BE2C (cell line): ENCODE measurements around the gene CASKIN1.

Source experiments
- DNase-seq: peaks from one replicate; pipeline ENCODE4 v3.0.0-alpha.2; 2020
- H3K27me3 ChIP-seq: fragments of 250-450 bp; sonication (Bioruptor Pico); 2 replicates; pipeline ENCODE4 v1.5.1; 2020; ENCODE audit warnings: mild to moderate bottlenecking
- H3K36me3 ChIP-seq: fragments of 250-450 bp; sonication (Bioruptor Pico); 2 replicates; pipeline ENCODE4 v1.5.1; 2020; ENCODE audit warnings: mild to moderate bottlenecking
- H3K4me1 ChIP-seq: fragments of 250-450 bp; sonication (Bioruptor Pico); 2 replicates; pipeline ENCODE4 v1.5.1; 2020
- H3K4me3 ChIP-seq: 2 replicates; pipeline ENCODE4 v1.5.1; 2011; ENCODE audit warnings: low read depth, low read length
- H3K9me3 ChIP-seq: fragments of 250-450 bp; sonication (Bioruptor Pico); 2 replicates; pipeline ENCODE4 v1.5.1; 2020
- TF ChIP-seq, protein P1 (sequence below): IDR thresholded peaks from 2 replicates; pipeline ENCODE4 v1.5.1; 2012; ENCODE audit warnings: mild to moderate bottlenecking, low read depth, low read length

CASKIN1 gene

DNA sequence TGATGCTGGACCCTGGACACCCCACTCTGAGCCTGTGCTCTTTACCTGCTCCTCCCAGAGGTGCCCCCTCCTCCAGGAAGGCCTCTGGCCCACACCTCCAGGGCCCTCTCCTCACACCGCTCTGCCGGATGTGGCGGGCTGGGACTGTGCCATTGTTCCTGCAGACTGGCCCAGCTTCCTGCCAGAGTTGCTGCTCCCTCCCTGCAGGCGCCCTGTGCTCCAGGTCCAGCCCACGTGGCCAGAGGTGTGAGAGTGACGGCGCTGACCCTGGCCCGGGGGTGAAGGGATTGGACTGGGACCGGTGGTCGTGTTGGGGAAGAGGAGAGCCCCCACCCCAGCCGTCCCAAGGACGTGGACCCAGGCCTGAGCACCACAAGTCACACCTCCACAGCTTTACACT, 32.7 kb upstream of the CASKIN1 start:
- H3K9me3 ChIP-seq = no peaks in the 10 kb centered on the region
- H3K4me3 ChIP-seq = no peak overlapping the region
- DNase-seq = no peak
- TF ChIP-seq, protein P1, sequence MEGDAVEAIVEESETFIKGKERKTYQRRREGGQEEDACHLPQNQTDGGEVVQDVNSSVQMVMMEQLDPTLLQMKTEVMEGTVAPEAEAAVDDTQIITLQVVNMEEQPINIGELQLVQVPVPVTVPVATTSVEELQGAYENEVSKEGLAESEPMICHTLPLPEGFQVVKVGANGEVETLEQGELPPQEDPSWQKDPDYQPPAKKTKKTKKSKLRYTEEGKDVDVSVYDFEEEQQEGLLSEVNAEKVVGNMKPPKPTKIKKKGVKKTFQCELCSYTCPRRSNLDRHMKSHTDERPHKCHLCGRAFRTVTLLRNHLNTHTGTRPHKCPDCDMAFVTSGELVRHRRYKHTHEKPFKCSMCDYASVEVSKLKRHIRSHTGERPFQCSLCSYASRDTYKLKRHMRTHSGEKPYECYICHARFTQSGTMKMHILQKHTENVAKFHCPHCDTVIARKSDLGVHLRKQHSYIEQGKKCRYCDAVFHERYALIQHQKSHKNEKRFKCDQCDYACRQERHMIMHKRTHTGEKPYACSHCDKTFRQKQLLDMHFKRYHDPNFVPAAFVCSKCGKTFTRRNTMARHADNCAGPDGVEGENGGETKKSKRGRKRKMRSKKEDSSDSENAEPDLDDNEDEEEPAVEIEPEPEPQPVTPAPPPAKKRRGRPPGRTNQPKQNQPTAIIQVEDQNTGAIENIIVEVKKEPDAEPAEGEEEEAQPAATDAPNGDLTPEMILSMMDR = no peak
- peaks cover 59% of the 10 kb centered on the region for H3K36me3 ChIP-seq
- no peaks in the 10 kb centered on the region for H3K27me3 ChIP-seq
- H3K4me1 ChIP-seq = no peaks in the 10 kb centered on the region

DNA sequence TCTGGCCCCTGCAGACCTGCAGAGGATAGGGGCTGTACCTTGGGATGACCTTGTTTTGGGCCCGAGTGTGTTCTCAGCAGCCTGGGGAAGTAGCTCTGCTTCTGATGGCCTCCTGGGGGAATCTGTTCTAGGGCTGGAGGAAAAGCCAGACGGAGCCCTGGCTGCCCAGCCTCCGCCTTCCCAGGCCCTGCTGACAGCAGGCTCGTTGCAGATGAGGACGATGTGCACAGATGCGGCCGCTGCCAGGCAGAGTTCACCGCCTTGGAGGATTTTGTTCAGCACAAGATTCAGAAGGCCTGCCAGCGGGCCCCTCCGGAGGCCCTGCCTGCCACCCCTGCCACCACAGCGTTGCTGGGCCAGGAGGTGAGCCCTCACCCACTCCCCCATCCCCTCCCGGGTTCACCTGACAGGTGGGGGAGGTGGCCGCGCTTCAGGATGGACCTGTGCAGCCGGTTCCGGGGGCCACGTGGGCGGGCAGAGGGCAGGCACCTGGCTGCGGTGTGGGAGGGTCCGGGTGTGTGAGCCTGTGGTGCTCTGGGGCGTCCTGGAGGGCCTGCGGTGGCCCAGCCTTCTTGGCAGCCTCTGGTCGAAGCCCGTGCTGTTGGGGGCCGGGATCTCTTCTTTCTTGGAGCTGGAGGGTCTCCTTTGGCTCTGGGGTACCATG, 31.9 kb upstream of the CASKIN1 start:
- DNase-seq = no peak
- Histone ChIP-seq H3K9me3 (no peaks in the 10 kb centered on the region), H3K4me3 (no peak overlapping the region), H3K36me3 (peaks cover 51% of the 10 kb centered on the region), H3K27me3 (no peaks in the 10 kb centered on the region), H3K4me1 (no peaks in the 10 kb centered on the region)
- TF ChIP-seq, protein P1 = no peak

DNA sequence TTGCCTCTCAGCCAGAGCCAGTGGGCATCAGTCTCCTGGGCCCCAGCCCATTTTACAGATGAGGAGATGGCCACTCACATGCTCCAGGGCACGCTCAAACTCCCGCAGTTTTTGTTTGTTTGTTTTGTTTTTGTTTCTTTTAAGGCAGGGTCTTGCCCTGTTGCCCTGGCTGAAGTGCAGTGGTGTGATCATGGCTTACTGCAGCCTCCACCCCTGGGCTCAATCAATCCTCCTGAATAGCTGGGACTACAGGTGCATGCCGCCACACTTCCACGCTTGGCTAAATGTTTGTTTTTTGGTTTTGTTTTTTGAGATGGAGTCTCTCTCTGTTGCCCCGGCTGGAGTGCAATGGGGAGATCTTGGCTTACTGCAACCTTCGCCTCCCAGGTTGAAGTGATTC, 30.5 kb upstream of the CASKIN1 start:
- H3K4me3 ChIP-seq = no peak overlapping the region

DNA sequence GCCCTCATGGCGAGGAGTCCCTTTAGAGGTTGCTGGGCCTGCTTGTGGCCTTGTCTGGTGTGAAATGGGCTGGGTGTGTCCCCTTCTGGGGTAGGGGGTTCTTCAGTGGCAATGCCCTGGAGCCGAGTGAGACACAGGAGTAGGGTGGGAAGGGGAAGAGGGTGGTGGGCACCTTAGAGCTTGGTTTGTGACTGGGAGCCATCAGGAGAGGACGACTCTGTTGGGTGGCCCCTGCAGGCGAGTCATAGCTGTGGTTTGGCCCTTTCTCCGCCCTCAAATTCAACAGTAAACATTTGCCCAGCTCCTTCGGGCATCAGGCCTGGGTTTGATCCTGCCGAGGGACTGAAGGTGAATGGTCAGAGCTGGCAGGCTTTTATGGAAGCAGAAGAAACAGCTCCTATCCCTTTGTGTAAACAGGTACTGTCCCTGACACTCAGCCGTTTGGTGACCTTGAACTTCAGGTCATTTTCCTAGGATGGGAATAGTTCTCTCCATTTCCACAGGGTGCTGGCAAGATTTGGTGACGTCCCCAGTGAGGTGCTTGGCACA, 29.9 kb upstream of the CASKIN1 start:
- Histone ChIP-seq H3K4me1 (no peaks in the 10 kb centered on the region), H3K4me3 (no peak overlapping the region), H3K36me3 (peaks cover 31% of the 10 kb centered on the region), H3K9me3 (no peaks in the 10 kb centered on the region), H3K27me3 (no peaks in the 10 kb centered on the region)
- no peak for DNase-seq
- TF ChIP-seq, protein P1 = no peak

More for the DNA sequence above, 30.5 kb upstream of the CASKIN1 start:
- TF ChIP-seq, protein P1 = no peak
- H3K4me1 ChIP-seq = no peaks in the 10 kb centered on the region
- H3K36me3 ChIP-seq = peaks cover 37% of the 10 kb centered on the region
- no peak for DNase-seq
- no peaks in the 10 kb centered on the region for H3K9me3 ChIP-seq
- H3K27me3 ChIP-seq = no peaks in the 10 kb centered on the region

DNA sequence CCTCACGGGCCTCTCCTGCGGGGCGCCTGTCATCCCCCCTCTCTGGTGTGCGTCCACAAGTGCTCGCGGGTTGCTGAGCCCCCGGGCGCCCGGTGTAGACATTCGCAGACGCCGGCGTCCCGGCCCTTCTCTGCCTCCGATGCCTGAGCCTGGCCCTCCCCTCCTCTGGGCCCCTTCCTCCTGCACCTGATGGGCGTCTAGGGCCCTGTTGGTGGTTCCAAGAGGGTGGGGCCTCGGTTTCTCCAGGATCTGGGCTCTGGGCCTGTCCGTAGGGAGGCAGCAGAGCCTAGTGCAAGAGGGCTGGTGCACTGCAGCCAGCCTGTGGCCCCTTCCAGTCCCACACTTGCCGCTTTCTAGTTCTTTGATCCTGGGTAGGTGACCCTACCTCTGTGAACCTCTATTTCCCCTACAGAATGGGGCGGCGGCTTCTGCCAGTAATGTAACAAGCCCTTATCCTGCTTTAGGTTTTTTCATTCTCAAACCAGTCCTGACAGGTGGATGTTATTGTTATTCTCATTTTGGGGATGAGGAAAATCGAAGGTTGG, 27.6 kb upstream of the CASKIN1 start:
- Histone ChIP-seq H3K4me1 (no peaks in the 10 kb centered on the region), H3K9me3 (no peaks in the 10 kb centered on the region), H3K27me3 (no peaks in the 10 kb centered on the region), H3K36me3 (peaks cover 11% of the 10 kb centered on the region), H3K4me3 (peak overlapping the region; percentile 91)
- DNase-seq = peak; percentile 59
- TF ChIP-seq, protein P1 = peak; percentile 32; the same call in 1 of the 2 replicates
